WI38 (cell line): Measurements from ENCODE around the gene CCDC106.

ENCODE experiments used
- H3K4me3 ChIP-seq: 2 replicates; pipeline ENCODE4 v1.5.1; 2011; ENCODE audit warnings: low read depth, mild to moderate bottlenecking, control low read depth, low read length
- CTCF ChIP-seq: IDR thresholded peaks from 2 replicates; pipeline ENCODE4 v1.5.1; 2012; ENCODE audit warnings: low read depth, mild to moderate bottlenecking, control low read depth, low read length

The CCDC106 gene

GRCh38 chr19:55642153-55643002 lies 5.6 kb upstream of the CCDC106 start:
- H3K4me3 ChIP-seq: peak overlapping the region; percentile 83
- TF ChIP-seq CTCF: no peak

- H3K4me3 ChIP-seq: peak within 1 kb of the TSS; percentile 83
- no peak for TF ChIP-seq CTCF
Measured at GRCh38 chr19:55643003-55643886, 4.8 kb upstream of the CCDC106 start, which contains the start of gene ZNF581. Gene ZNF581 (plus strand): TSS chr19:55643649. CDS start chr19:55644572, 923 bp downstream.

DNA sequence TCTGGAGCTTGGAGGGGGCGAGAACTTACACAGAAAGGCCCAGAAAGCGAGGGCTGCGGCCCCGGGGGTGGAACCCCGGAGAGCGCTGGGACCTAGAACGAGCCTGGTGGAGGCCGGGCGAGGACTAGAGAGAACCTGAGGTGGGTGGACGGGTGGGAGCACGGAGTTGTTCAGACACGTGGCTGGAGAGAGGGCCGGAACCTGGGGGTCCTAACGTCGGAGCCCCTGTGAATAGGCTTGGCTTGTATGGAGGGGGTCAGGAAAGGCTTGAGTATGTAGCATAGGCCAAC lies 4.2 kb upstream of the CCDC106 start:
- peak overlapping the region; percentile 83 for H3K4me3 ChIP-seq
- TF ChIP-seq CTCF: no peak

GRCh38 chr19:55644191-55644833 lies 3.7 kb upstream of the CCDC106 start:
- peak overlapping the region; percentile 83 for H3K4me3 ChIP-seq
- no peak for TF ChIP-seq CTCF

DNA sequence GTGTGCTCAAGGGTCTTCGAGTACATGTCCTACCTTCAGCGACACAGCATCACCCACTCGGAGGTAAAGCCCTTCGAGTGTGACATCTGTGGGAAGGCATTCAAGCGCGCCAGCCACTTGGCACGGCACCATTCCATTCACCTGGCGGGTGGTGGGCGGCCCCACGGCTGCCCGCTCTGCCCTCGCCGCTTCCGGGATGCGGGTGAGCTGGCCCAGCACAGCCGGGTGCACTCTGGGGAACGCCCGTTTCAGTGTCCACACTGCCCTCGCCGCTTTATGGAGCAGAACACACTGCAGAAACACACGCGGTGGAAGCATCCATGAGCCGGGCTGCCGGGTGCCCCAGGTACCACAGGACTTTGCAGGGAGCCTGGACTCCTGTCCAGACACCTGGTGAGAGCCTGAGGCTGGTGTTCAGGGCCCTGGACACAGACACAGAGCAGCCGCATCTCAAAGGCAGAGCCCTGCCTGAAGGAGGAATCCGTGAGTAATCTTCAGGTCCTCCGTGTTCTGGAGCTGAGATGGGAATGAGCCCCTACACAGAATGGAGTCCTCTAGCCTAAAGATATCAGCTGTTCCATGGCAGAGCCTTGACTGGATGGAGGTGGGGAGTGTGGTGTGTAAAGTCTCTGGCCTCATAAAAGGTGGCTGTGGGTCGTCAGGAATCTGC lies 3.0 kb upstream of the CCDC106 start:
- TF ChIP-seq CTCF: no peak
- peak overlapping the region; percentile 83 for H3K4me3 ChIP-seq

GRCh38 chr19:55645512-55645881 lies 2.5 kb upstream of the CCDC106 start:
- TF ChIP-seq CTCF: no peak
- H3K4me3 ChIP-seq: no peak overlapping the region
